ENCODE results near the gene IFRD2. TPM values are rescaled to one million over a fixed set of nuclear protein-coding genes. Genes with fewer than 3 reads are reported as not detected.
A peak's percentile ranks its signal among the peaks of the same experiment; 100 is the strongest.

IFRD2 gene
- total and polyA plus RNA-seq, 2 experiments from 2014 or later = 80.8 to 91.5 TPM

DNA sequence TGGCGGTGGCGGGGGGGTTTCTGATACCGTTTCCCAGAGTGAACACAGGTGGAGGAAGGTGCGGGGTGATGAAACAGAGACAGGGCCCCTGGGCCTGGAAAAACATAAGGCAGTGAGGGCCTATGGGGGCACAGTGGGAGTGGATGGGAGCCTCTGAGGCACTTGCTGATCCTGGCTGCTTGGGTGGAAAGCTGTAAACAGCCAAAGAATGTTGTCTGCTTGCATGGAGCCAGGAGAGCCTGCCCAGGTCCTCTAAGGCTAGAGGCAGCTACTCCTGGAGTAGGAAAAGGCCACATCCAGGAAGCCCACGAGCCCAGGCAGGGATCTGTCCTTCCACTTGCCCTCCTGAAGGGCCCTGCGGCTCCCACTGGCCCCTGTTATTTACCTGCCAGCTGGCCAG is 26.2 kb downstream of the IFRD2 start:
- peak overlapping the region; percentile 63; the same call in 1 of the 2 replicates for H3K27ac Mint-ChIP-seq
- H3K4me1 Mint-ChIP-seq = peaks cover 56% of the 10 kb centered on the region
- no peak overlapping the region; the same call in 2 of the 3 replicates for H3K4me3 Mint-ChIP-seq
- Histone ChIP-seq H3K4me2 (peak overlapping the region; percentile 26; the same call in 1 of the 2 replicates), H3K4me1 (ENCODE audit: insufficient read depth) (peaks cover 54% of the 10 kb centered on the region), H3K4me3 (no peak overlapping the region), H3K36me3 (ENCODE audit: insufficient read depth) (no peaks in the 10 kb centered on the region), H3K9me2 (ENCODE audit: insufficient read depth) (no peaks in the 10 kb centered on the region), H3F3A (replicated peaks; ENCODE audit: low read depth) (peaks cover 12% of the 10 kb centered on the region), H3K79me2 (replicated peaks; ENCODE audit: insufficient read depth) (no peaks in the 10 kb centered on the region), H3K27me3 (ENCODE audit: insufficient read depth) (no peaks in the 10 kb centered on the region), H3K27ac (ENCODE audit: low read depth) (no peak overlapping the region), H4K20me1 (replicated peaks; ENCODE audit: insufficient read depth) (no peaks in the 10 kb centered on the region), H2AFZ (no peak overlapping the region)
- ATAC-seq (no peak), DNase-seq (ENCODE audit: low spot score) (no peak)
- TF ChIP-seq ZNF331 (CRISPR knock-in tag; IDR thresholded peaks at IDR 0.05; ENCODE audit: low read depth) = no peak
- TF ChIP-seq EZH2 (IDR thresholded peaks at IDR 0.05; ENCODE audit: low read depth, unreplicated experiment) = no peak
- TF ChIP-seq, protein P1, sequence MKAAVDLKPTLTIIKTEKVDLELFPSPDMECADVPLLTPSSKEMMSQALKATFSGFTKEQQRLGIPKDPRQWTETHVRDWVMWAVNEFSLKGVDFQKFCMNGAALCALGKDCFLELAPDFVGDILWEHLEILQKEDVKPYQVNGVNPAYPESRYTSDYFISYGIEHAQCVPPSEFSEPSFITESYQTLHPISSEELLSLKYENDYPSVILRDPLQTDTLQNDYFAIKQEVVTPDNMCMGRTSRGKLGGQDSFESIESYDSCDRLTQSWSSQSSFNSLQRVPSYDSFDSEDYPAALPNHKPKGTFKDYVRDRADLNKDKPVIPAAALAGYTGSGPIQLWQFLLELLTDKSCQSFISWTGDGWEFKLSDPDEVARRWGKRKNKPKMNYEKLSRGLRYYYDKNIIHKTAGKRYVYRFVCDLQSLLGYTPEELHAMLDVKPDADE (IDR thresholded peaks at IDR 0.05) = no peak
- TF ChIP-seq JUNB (IDR thresholded peaks at IDR 0.05; ENCODE audit: unreplicated experiment) = no peak
- no peak for TF ChIP-seq ZNF114 (CRISPR knock-in tag; IDR thresholded peaks at IDR 0.05)
- TF ChIP-seq STAT1 (IDR thresholded peaks at IDR 0.05; ENCODE audit: unreplicated experiment) = no peak
- no peak for TF ChIP-seq EZH2phosphoT487 (IDR thresholded peaks at IDR 0.05; ENCODE audit: unreplicated experiment)
- TF ChIP-seq, protein P2, sequence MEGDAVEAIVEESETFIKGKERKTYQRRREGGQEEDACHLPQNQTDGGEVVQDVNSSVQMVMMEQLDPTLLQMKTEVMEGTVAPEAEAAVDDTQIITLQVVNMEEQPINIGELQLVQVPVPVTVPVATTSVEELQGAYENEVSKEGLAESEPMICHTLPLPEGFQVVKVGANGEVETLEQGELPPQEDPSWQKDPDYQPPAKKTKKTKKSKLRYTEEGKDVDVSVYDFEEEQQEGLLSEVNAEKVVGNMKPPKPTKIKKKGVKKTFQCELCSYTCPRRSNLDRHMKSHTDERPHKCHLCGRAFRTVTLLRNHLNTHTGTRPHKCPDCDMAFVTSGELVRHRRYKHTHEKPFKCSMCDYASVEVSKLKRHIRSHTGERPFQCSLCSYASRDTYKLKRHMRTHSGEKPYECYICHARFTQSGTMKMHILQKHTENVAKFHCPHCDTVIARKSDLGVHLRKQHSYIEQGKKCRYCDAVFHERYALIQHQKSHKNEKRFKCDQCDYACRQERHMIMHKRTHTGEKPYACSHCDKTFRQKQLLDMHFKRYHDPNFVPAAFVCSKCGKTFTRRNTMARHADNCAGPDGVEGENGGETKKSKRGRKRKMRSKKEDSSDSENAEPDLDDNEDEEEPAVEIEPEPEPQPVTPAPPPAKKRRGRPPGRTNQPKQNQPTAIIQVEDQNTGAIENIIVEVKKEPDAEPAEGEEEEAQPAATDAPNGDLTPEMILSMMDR (conservative IDR thresholded peaks at IDR 0.05; ENCODE audit: low read depth in 2 of 2) = no peak
- TF ChIP-seq POLR2AphosphoS5 (IDR thresholded peaks at IDR 0.05; ENCODE audit: low read depth) = no peak
- no peak for TF ChIP-seq NANOG (IDR thresholded peaks at IDR 0.05; ENCODE audit: borderline replicate concordance)
- TF ChIP-seq, protein P3, sequence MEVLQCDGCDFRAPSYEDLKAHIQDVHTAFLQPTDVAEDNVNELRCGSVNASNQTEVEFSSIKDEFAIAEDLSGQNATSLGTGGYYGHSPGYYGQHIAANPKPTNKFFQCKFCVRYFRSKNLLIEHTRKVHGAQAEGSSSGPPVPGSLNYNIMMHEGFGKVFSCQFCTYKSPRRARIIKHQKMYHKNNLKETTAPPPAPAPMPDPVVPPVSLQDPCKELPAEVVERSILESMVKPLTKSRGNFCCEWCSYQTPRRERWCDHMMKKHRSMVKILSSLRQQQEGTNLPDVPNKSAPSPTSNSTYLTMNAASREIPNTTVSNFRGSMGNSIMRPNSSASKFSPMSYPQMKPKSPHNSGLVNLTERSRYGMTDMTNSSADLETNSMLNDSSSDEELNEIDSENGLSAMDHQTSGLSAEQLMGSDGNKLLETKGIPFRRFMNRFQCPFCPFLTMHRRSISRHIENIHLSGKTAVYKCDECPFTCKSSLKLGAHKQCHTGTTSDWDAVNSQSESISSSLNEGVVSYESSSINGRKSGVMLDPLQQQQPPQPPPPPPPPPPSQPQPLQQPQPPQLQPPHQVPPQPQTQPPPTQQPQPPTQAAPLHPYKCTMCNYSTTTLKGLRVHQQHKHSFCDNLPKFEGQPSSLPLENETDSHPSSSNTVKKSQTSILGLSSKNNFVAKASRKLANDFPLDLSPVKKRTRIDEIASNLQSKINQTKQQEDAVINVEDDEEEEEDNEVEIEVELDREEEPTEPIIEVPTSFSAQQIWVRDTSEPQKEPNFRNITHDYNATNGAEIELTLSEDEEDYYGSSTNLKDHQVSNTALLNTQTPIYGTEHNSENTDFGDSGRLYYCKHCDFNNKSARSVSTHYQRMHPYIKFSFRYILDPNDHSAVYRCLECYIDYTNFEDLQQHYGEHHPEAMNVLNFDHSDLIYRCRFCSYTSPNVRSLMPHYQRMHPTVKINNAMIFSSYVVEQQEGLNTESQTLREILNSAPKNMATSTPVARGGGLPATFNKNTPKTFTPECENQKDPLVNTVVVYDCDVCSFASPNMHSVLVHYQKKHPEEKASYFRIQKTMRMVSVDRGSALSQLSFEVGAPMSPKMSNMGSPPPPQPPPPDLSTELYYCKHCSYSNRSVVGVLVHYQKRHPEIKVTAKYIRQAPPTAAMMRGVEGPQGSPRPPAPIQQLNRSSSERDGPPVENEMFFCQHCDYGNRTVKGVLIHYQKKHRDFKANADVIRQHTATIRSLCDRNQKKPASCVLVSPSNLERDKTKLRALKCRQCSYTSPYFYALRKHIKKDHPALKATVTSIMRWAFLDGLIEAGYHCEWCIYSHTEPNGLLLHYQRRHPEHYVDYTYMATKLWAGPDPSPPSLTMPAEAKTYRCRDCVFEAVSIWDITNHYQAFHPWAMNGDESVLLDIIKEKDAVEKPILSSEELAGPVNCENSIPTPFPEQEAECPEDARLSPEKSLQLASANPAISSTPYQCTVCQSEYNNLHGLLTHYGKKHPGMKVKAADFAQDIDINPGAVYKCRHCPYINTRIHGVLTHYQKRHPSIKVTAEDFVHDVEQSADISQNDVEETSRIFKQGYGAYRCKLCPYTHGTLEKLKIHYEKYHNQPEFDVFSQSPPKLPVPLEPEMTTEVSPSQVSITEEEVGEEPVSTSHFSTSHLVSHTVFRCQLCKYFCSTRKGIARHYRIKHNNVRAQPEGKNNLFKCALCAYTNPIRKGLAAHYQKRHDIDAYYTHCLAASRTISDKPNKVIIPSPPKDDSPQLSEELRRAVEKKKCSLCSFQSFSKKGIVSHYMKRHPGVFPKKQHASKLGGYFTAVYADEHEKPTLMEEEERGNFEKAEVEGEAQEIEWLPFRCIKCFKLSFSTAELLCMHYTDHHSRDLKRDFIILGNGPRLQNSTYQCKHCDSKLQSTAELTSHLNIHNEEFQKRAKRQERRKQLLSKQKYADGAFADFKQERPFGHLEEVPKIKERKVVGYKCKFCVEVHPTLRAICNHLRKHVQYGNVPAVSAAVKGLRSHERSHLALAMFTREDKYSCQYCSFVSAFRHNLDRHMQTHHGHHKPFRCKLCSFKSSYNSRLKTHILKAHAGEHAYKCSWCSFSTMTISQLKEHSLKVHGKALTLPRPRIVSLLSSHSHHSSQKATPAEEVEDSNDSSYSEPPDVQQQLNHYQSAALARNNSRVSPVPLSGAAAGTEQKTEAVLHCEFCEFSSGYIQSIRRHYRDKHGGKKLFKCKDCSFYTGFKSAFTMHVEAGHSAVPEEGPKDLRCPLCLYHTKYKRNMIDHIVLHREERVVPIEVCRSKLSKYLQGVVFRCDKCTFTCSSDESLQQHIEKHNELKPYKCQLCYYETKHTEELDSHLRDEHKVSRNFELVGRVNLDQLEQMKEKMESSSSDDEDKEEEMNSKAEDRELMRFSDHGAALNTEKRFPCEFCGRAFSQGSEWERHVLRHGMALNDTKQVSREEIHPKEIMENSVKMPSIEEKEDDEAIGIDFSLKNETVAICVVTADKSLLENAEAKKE (CRISPR knock-in tag; IDR thresholded peaks at IDR 0.05) = no peak
- TF ChIP-seq, protein P4, sequence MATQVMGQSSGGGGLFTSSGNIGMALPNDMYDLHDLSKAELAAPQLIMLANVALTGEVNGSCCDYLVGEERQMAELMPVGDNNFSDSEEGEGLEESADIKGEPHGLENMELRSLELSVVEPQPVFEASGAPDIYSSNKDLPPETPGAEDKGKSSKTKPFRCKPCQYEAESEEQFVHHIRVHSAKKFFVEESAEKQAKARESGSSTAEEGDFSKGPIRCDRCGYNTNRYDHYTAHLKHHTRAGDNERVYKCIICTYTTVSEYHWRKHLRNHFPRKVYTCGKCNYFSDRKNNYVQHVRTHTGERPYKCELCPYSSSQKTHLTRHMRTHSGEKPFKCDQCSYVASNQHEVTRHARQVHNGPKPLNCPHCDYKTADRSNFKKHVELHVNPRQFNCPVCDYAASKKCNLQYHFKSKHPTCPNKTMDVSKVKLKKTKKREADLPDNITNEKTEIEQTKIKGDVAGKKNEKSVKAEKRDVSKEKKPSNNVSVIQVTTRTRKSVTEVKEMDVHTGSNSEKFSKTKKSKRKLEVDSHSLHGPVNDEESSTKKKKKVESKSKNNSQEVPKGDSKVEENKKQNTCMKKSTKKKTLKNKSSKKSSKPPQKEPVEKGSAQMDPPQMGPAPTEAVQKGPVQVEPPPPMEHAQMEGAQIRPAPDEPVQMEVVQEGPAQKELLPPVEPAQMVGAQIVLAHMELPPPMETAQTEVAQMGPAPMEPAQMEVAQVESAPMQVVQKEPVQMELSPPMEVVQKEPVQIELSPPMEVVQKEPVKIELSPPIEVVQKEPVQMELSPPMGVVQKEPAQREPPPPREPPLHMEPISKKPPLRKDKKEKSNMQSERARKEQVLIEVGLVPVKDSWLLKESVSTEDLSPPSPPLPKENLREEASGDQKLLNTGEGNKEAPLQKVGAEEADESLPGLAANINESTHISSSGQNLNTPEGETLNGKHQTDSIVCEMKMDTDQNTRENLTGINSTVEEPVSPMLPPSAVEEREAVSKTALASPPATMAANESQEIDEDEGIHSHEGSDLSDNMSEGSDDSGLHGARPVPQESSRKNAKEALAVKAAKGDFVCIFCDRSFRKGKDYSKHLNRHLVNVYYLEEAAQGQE (IDR thresholded peaks at IDR 0.05; ENCODE audit: unreplicated experiment) = no peak
- TF ChIP-seq CREB1 (CRISPR knock-in tag; IDR thresholded peaks at IDR 0.05; ENCODE audit: low read depth) = no peak
- H3K27me3 Mint-ChIP-seq (ENCODE audit: insufficient read depth, low read depth, poor library complexity) = peaks cover 21% of the 10 kb centered on the region
- no peaks in the 10 kb centered on the region for H3K36me3 Mint-ChIP-seq (ENCODE audit: low read depth)
- no peaks in the 10 kb centered on the region for H3K9me3 Mint-ChIP-seq

Data from GM23338 (cell line).